Left lung (tissue), 10 donors: ENCODE results near the gene FXYD3. TPM values are rescaled to one million over a fixed set of nuclear protein-coding genes. Genes with fewer than 3 reads are reported as not detected.
"Not testable (repeated sequence)": the region's sequence is repeated elsewhere in the genome, so short reads cannot be mapped to it uniquely, and the experiment has no call there.

Experiments
- ATAC-seq: fragments of 200-7000 bp; cut with Tn5 transposase; one replicate; pipeline ENCODE4 v1.9.1; 2020; ENCODE audit warnings: moderate library complexity
- DNase-seq, 4 donors: peaks; one replicate each; pipeline ENCODE4 v3.0.0-alpha.2; 2013 to 2020
- H3K27ac ChIP-seq, 2 donors: fragments of 200-600 bp; sonication (generic) in 1 of 2; one replicate each; pipeline versions ENCODE4 v1.5.0 to v1.8.0; 2020 to 2021
- H3K27me3 ChIP-seq, 2 donors: fragments of 200-600 bp; sonication (generic) in 1 of 2; one replicate each; pipeline versions ENCODE4 v1.5.0 to v1.8.0; 2020 to 2021
- H3K36me3 ChIP-seq, 2 donors: fragments of 200-600 bp; sonication (generic) in 1 of 2; one replicate each; pipeline versions ENCODE4 v1.5.0 to v1.8.0; 2020 to 2021
- H3K4me1 ChIP-seq, 2 donors: fragments of 200-600 bp; one replicate each; pipeline ENCODE4 v1.8.0; 2021
- H3K4me3 ChIP-seq, 2 donors: fragments of 200-600 bp; sonication (generic) in 1 of 2; one replicate each; pipeline versions ENCODE4 v1.5.0 to v1.8.0; 2020 to 2021; ENCODE audit warnings: mild to moderate bottlenecking in 1 of 2
- H3K9me3 ChIP-seq, 2 donors: fragments of 200-600 bp; sonication (generic) in 1 of 2; one replicate each; pipeline versions ENCODE4 v1.5.0 to v1.8.0; 2020 to 2021
- intact Hi-C, 2 donors: fragments of 100-400 bp; cut with DNase I; formaldehyde crosslinking; loops; one replicate each; pipeline versions ENCODE4 v1.11.2 to v1.14.2; 2022
- polyA plus RNA-seq, 6 donors: library from polyadenylated mRNA; unstranded; fragments of 120-200 nt; gene quantifications; one replicate each; pipeline ENCODE4 v1.2.1, GENCODE V29; 2013; ENCODE audit not compliant: insufficient read length in 6 of 6
- total RNA-seq, 2 donors: library from RNA; stranded (reverse); fragmentation: NEBNext Ultra II Directional; extraction: Animal tissue kit (Norgen Biotek cat#: 25700); gene quantifications; one replicate each; pipeline ENCODE4 v1.2.1, GENCODE V29; 2021
- TF ChIP-seq, protein P1 (sequence below), 2 donors: fragments of 200-600 bp; sonication (generic) in 1 of 2; IDR thresholded peaks; one replicate each; pipeline versions ENCODE4 v1.5.0 to v1.8.0; 2021; ENCODE audit warnings: antibody characterized with exemption in 2 of 2
- donor health status: DM: no; HTN: yes; CAD: no.
- donor health status: DM: no; HTN: no; CAD: no.

Gene FXYD3
- total and polyA plus RNA-seq, 8 donors = 17.5 to 207 (median 27.1) TPM

DNA sequence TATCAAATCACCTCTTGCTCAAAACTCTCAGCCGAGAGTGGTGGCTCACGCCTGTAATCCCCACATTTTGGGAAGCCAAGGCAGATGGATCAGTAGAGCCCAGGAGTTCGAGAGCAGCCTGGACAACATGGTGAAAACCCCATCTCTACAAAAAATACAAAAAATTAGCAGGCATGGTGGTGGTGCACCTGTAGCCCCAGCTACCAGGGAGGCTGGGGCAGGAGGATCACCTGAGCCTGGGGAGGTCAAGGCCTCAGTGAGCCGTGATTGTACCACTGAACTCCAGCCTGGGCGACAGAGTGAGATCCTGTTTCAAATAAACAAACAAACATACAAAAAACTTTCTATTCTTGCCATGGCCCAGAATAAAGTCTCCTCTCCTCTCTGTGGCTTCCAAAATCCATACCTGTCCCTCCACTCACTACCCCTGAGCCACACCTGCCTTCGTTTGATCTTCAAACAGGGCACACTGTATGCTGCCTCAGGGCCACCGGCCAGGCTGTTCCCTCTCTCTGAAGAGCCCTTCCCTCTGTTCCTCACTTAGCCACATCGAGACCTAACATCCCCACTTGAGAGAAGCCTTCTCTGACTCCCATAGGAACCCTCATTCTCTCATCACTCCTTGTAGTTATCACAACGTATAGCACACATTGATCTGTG is 12.9 kb downstream of the FXYD3 start:
- Histone ChIP-seq H3K27me3 (no peaks in the 10 kb centered on the region), H3K4me1 (peaks cover 12 to 15% of the 10 kb centered on the region in 2 donors), H3K9me3 (no peaks in the 10 kb centered on the region), H3K36me3 (no peaks in the 10 kb centered on the region), H3K4me3 (no peak overlapping the region), H3K27ac (no peak overlapping the region)
- intact Hi-C loops = no loop called here
- TF ChIP-seq, protein P1, sequence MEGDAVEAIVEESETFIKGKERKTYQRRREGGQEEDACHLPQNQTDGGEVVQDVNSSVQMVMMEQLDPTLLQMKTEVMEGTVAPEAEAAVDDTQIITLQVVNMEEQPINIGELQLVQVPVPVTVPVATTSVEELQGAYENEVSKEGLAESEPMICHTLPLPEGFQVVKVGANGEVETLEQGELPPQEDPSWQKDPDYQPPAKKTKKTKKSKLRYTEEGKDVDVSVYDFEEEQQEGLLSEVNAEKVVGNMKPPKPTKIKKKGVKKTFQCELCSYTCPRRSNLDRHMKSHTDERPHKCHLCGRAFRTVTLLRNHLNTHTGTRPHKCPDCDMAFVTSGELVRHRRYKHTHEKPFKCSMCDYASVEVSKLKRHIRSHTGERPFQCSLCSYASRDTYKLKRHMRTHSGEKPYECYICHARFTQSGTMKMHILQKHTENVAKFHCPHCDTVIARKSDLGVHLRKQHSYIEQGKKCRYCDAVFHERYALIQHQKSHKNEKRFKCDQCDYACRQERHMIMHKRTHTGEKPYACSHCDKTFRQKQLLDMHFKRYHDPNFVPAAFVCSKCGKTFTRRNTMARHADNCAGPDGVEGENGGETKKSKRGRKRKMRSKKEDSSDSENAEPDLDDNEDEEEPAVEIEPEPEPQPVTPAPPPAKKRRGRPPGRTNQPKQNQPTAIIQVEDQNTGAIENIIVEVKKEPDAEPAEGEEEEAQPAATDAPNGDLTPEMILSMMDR (IDR thresholded peaks at IDR 0.05) = no peak
- no peak for ATAC-seq
- DNase-seq = no peak

DNA sequence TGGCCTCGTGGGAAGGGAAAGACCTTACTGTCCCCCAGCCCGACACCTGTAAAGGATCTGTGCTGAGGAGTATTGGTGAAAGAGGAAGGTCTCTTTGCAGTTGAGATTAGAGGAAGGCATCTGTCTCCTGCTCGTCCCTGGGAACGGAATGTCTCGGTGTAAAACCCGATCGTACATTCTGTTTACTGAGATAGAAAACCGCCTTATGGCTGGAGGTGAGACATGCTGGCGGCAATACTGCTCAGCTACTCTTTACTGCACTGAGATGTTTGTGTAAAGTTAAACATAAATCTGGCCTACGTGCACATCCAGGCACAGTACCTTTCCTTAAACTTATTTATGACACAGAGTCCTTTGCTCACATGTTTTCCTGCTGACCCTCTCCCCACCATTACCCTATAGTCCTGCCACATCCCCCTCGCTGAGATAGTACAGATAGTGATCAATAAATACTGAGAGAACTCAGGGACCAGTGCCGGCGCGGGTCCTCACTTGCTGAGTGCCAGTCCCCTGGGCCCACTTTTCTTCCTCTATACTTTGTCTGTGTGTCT is 14.2 kb downstream of the FXYD3 start:
- not testable (repeated sequence) for H3K27me3 ChIP-seq, H3K4me3 ChIP-seq, H3K36me3 ChIP-seq, H3K4me1 ChIP-seq, ATAC-seq, DNase-seq, H3K27ac ChIP-seq, H3K9me3 ChIP-seq
- intact Hi-C loops = loop anchor here in 1 of 2 donors (10.0 kb wide), 1 partner anchor 65 kb away; no protein-coding TSS in a partner anchor

DNA sequence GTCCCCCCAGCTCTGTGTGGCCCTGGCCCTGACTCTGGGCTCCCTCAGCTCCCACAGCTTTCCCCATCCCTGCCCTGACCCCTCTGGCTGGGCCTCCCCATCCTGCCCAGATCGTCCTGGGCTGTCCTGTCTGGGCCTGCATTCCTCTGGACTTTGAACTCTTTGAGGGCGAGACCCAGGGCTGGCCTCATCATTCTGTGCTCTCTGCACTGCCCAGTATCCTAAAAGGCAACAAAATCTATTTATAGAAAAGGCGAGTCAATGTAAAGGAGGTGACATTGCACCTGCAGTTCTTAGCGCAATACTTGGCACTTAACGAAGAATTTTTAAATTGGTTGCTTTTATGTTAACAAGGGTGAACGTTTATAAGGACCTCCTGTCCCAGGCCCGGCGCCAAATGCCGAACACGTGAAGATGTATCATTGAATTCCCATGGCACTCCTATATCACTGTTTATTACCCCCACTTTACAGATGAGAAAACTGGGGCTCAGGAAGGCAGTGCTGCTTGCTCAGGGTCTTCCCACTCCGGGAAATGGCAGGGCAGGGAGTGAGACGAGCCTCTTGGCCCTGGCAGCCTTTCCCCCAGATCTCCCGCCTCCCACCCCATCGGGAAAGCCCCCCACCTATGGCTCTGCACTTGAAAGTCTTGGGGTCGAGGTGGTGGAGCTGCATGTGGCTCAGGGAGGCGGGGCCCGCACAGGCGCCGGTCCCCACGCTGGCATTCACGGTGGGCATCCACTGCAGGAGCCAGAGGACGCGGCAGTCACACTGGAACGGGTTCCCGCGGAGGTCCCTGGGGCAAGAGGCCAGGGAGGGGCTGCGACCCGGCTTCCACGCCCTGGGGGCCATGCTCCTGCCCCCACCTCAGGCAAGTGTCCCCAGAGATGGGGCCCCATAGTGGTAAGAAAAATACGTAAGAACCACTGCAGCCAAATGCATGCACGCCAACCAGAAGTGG is 15.4 kb downstream of the FXYD3 start:
- intact Hi-C loops = loop anchor here in 1 of 2 donors (10.0 kb wide), 1 partner anchor 66 kb away; no protein-coding TSS in a partner anchor

DNA sequence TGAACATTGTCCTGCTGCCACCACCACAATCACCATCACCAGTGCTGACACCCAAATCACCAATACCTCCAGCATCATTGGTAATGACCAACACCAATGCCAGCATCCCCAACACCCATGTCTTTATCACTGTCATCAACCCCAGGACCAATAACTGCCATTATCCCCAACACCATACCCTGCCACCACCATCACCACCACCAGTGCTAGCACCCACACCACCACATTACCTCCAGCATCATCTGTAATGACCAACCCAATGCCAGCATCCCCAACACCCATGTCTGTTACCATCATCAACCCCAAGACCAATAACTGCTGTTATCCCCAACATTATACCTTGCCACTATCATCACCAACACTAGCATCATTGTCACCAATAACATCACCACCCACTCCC is 16.6 kb downstream of the FXYD3 start:
- no peak overlapping the region for H3K4me3 ChIP-seq
- no peaks in the 10 kb centered on the region for H3K36me3 ChIP-seq
- no peak for DNase-seq
- intact Hi-C loops = loop anchor here in 1 of 2 donors (10.0 kb wide), 1 partner anchor 67 kb away; no protein-coding TSS in a partner anchor
- no peaks in the 10 kb centered on the region for H3K9me3 ChIP-seq
- no peak overlapping the region for H3K27ac ChIP-seq
- peaks cover 0 to 5% of the 10 kb centered on the region in 2 donors for H3K4me1 ChIP-seq
- ATAC-seq = no peak
- H3K27me3 ChIP-seq = peaks cover 0 to 6% of the 10 kb centered on the region in 2 donors
- TF ChIP-seq, protein P1 (IDR thresholded peaks at IDR 0.05) = no peak

More for the DNA sequence above, 15.4 kb downstream of the FXYD3 start:
- no peak overlapping the region for H3K27ac ChIP-seq
- ATAC-seq (peak; percentile 15), DNase-seq (no peak)
- no peaks in the 10 kb centered on the region for H3K27me3 ChIP-seq
- H3K4me1 ChIP-seq = no peaks in the 10 kb centered on the region
- TF ChIP-seq, protein P1 (IDR thresholded peaks at IDR 0.05) = no peak
- H3K4me3 ChIP-seq = no peak overlapping the region
- H3K36me3 ChIP-seq = no peaks in the 10 kb centered on the region
- no peaks in the 10 kb centered on the region for H3K9me3 ChIP-seq

DNA sequence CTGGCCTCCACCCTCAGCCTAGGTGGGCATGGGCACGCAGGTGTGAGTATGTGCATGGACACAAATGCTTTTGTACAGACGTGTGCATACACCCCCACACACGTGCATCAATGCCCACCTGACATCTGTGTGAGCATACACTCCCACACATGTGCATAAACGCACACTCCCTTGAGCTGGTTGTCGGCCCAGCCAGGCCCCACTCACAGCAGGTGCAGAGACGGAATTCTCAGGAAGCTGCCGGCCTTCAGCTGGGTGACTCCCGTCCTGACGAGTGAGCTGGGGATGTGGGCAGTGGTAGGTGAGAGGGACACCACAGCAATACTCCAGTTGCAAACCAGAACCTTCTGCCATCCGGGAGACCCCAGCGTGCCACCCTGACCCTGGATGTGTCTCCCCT is 18.2 kb downstream of the FXYD3 start:
- Histone ChIP-seq H3K4me3 (no peak overlapping the region), H3K36me3 (no peaks in the 10 kb centered on the region), H3K27ac (no peak overlapping the region), H3K9me3 (no peaks in the 10 kb centered on the region), H3K4me1 (peaks cover 0 to 7% of the 10 kb centered on the region in 2 donors), H3K27me3 (peaks cover 0 to 14% of the 10 kb centered on the region in 2 donors)
- intact Hi-C loops = loop anchor here in 1 of 2 donors (10.0 kb wide), 1 partner anchor 69 kb away; no protein-coding TSS in a partner anchor
- DNase-seq = no peak
- ATAC-seq = no peak
- TF ChIP-seq, protein P1 (IDR thresholded peaks at IDR 0.05) = no peak
